IMR-90 (cell line): ENCODE results near the gene PRR16. TPM values are rescaled to one million over a fixed set of nuclear protein-coding genes. Genes with fewer than 3 reads are reported as not detected.

ENCODE experiments used
- ATAC-seq: fragments of 200-7000 bp; cut with Tn5 transposase; 2 replicates; pipeline ENCODE4 v1.9.1; 2020; ENCODE audit warnings: low read depth, mild to moderate bottlenecking, moderate library complexity
- BruUV-seq: library from RNA; stranded (reverse); fragments of 400-500 nt; replicated peaks from 2 replicates; lab custom pipeline; 2021; lab: Mats Ljungman, UMichigan
- CTCF ChIA-PET: fragments of 300-600 bp; formaldehyde crosslinking; extraction: SDS; loops from one replicate; lab custom pipeline; 2021; ENCODE audit warnings: antibody characterized with exemption; lab: Yijun Ruan, JAX
- POLR2A ChIA-PET: fragments of 300-600 bp; sonication (Branson Sonifier 250); formaldehyde crosslinking; loops from one replicate; lab custom pipeline; 2022; ENCODE audit warnings: antibody characterized with exemption; ENCODE audit not compliant: unreplicated experiment; lab: Charles Lee
- DNase-seq: peaks from one replicate; pipeline ENCODE4 v3.0.0; 2013
- H2AFZ ChIP-seq: replicated peaks from 2 replicates; pipeline ENCODE3; 2013; ENCODE audit warnings: low read length, mild to moderate bottlenecking; ENCODE audit not compliant: poor library complexity
- H2AK5ac ChIP-seq: 2 replicates; pipeline ENCODE4 v1.6.1; 2013; ENCODE audit warnings: low read depth, low read length, inconsistent platforms
- H2AK9ac ChIP-seq: replicated peaks from 2 replicates; pipeline ENCODE3; 2013; ENCODE audit warnings: mild to moderate bottlenecking, low read depth, low read length, moderate library complexity; ENCODE audit not compliant: poor library complexity
- H2BK120ac ChIP-seq: 2 replicates; pipeline ENCODE4 v1.6.1; 2013; ENCODE audit warnings: low read depth, low read length, inconsistent platforms
- H2BK15ac ChIP-seq: 3 replicates; pipeline ENCODE4 v1.6.1; 2013; ENCODE audit warnings: low read depth, low read length, inconsistent platforms
- H2BK20ac ChIP-seq: 2 replicates; pipeline ENCODE4 v1.6.1; 2013; ENCODE audit warnings: low read depth, mild to moderate bottlenecking, inconsistent platforms, low read length, moderate library complexity
- H2BK5ac ChIP-seq: 2 replicates; pipeline ENCODE4 v1.6.1; 2013; ENCODE audit warnings: mild to moderate bottlenecking, low read depth, low read length, inconsistent platforms; ENCODE audit not compliant: poor library complexity, severe bottlenecking
- H3K14ac ChIP-seq: replicated peaks from 2 replicates; pipeline ENCODE4 v1.6.1; 2013; ENCODE audit warnings: low read depth, low read length, inconsistent platforms
- H3K18ac ChIP-seq: 2 replicates; pipeline ENCODE4 v1.6.1; 2013; ENCODE audit warnings: low read depth, low read length, control low read depth
- H3K23ac ChIP-seq: 2 replicates; pipeline ENCODE4 v1.6.1; 2013; ENCODE audit warnings: low read depth, low read length, inconsistent platforms
- H3K27ac ChIP-seq: 2 replicates; pipeline ENCODE4 v1.5.1; 2013; ENCODE audit warnings: mild to moderate bottlenecking, control low read depth, low read length; ENCODE audit not compliant: insufficient read depth
- H3K27me3 ChIP-seq: 2 replicates; pipeline ENCODE4 v1.6.1; 2013; ENCODE audit warnings: low read length; ENCODE audit not compliant: control insufficient read depth, insufficient read depth
- H3K36me3 ChIP-seq: 2 replicates; pipeline ENCODE4 v1.6.1; 2013; ENCODE audit warnings: low read length, mixed read lengths; ENCODE audit not compliant: control insufficient read depth, insufficient read depth
- H3K4ac ChIP-seq: 2 replicates; pipeline ENCODE4 v1.6.1; 2013; ENCODE audit warnings: low read depth, low read length, inconsistent platforms
- H3K4me1 ChIP-seq: 2 replicates; pipeline ENCODE4 v1.6.1; 2013; ENCODE audit warnings: low read length, mixed read lengths; ENCODE audit not compliant: control insufficient read depth, insufficient read depth
- H3K4me2 ChIP-seq: 2 replicates; pipeline ENCODE4 v1.6.1; 2013; ENCODE audit warnings: low read depth, mild to moderate bottlenecking, control low read depth, low read length, moderate library complexity
- H3K4me3 ChIP-seq: 2 replicates; pipeline ENCODE4 v1.5.1; 2013; ENCODE audit warnings: low read depth, mild to moderate bottlenecking, control low read depth, low read length, moderate library complexity; ENCODE audit not compliant: insufficient read depth
- H3K56ac ChIP-seq: 2 replicates; pipeline ENCODE4 v1.6.1; 2013; ENCODE audit warnings: low read length, inconsistent platforms; ENCODE audit not compliant: insufficient read depth; ENCODE audit errors: extremely low read depth
- H3K79me1 ChIP-seq, 2 experiments: 2 replicates each; pipeline ENCODE4 v1.6.1; 2013; ENCODE audit warnings: low read length in 2 of 2, inconsistent platforms in 1 of 2, low read depth in 1 of 2
- H3K9ac ChIP-seq: 2 replicates; pipeline ENCODE4 v1.6.1; 2013; ENCODE audit warnings: low read depth, low read length, control low read depth
- H3K9me1 ChIP-seq: 2 replicates; pipeline ENCODE4 v1.6.1; 2013; ENCODE audit warnings: low read length, inconsistent platforms; ENCODE audit not compliant: insufficient read depth
- H3K9me3 ChIP-seq: 2 replicates; pipeline ENCODE4 v1.6.1; 2013; ENCODE audit warnings: low read length; ENCODE audit not compliant: control insufficient read depth, insufficient read depth
- H4K20me1 ChIP-seq: 2 replicates; pipeline ENCODE4 v1.6.1; 2013; ENCODE audit warnings: low read length, inconsistent platforms; ENCODE audit not compliant: insufficient read depth
- H4K5ac ChIP-seq: 2 replicates; pipeline ENCODE4 v1.6.1; 2013; ENCODE audit warnings: mild to moderate bottlenecking, low read depth, low read length, control low read depth
- H4K8ac ChIP-seq, 2 experiments: 2 replicates each; pipeline ENCODE4 v1.6.1; 2013; ENCODE audit warnings: low read depth in 2 of 2, low read length in 2 of 2, control low read depth in 1 of 2, inconsistent platforms in 1 of 2
- H4K91ac ChIP-seq: 2 replicates; pipeline ENCODE4 v1.6.1; 2013; ENCODE audit warnings: low read depth, low read length, inconsistent platforms; ENCODE audit not compliant: insufficient read depth
- BHLHE40 ChIP-seq: fragments of 150-350 bp; IDR thresholded peaks from 2 replicates; pipeline ENCODE4 v1.6.1; 2016; ENCODE audit warnings: mild to moderate bottlenecking, low read depth, low read length
- CEBPB ChIP-seq: IDR thresholded peaks from 2 replicates; pipeline ENCODE4 v1.6.1; 2012; ENCODE audit warnings: low read depth, low read length, improper control_type of control experiment
- CHD1 ChIP-seq: IDR thresholded peaks from 2 replicates; pipeline ENCODE4 v1.6.1; 2012; ENCODE audit warnings: low read depth, low read length, improper control_type of control experiment
- CTCF ChIP-seq: conservative IDR thresholded peaks from 2 replicates; pipeline ENCODE4 v1.5.1; 2012; ENCODE audit warnings: mild to moderate bottlenecking, low read depth, low read length, improper control_type of control experiment
- ELK1 ChIP-seq: fragments of 150-350 bp; IDR thresholded peaks from 2 replicates; pipeline ENCODE4 v1.6.1; 2016; ENCODE audit warnings: low read depth, mild to moderate bottlenecking, low read length, moderate library complexity, borderline replicate concordance
- MXI1 ChIP-seq: IDR thresholded peaks from 2 replicates; pipeline ENCODE4 v1.6.1; 2012; ENCODE audit warnings: low read depth, mild to moderate bottlenecking, low read length, moderate library complexity, borderline replicate concordance
- POLR2A ChIP-seq: IDR thresholded peaks from 2 replicates; pipeline ENCODE4 v1.6.1; 2012; ENCODE audit warnings: mild to moderate bottlenecking, low read depth, low read length
- RAD21 ChIP-seq: IDR thresholded peaks from 2 replicates; pipeline ENCODE4 v1.6.1; 2012; ENCODE audit warnings: low read length, improper control_type of control experiment
- RCOR1 ChIP-seq: IDR thresholded peaks from 2 replicates; pipeline ENCODE4 v1.6.1; 2012; ENCODE audit warnings: mild to moderate bottlenecking, low read length, improper control_type of control experiment; ENCODE audit not compliant: insufficient replicate concordance
- RFX5 ChIP-seq: IDR thresholded peaks from 2 replicates; pipeline ENCODE4 v1.8.0; 2012; ENCODE audit warnings: low read depth, mild to moderate bottlenecking, low read length, moderate library complexity
- USF2 ChIP-seq: fragments of 150-350 bp; IDR thresholded peaks from 2 replicates; pipeline ENCODE4 v1.6.1; 2017; ENCODE audit warnings: mild to moderate bottlenecking, antibody characterized with exemption, low read length, low read depth
- WGBS, 2 experiments: methylation state at CpG; one replicate each; pipeline versions ENCODE4 v1.1.5 to v1.1.7; 2013; ENCODE audit warnings: missing lambda C conversion rate in 2 of 2; ENCODE audit not compliant: insufficient read length in 1 of 2; ENCODE audit errors: extremely low coverage in 2 of 2; 5-methylcytosine and 5-hydroxymethylcytosine counted together
- dilution Hi-C: fragments of 300-500 bp; cut with HindIII; formaldehyde crosslinking; loops from one replicate; pipeline ENCODE4 v1.14.3; 2018; ENCODE audit warnings: low sequenced_read_pairs; ENCODE audit not compliant: unreplicated experiment
- in situ Hi-C: fragments of 300-500 bp; cut with MboI; formaldehyde crosslinking; loops from 3 replicates; pipeline ENCODE4 v1.14.3; 2019; ENCODE audit warnings: low sequenced_read_pairs, inconsistent platforms, mixed read lengths
- intact Hi-C: fragments of 100-400 bp; cut with micrococcal nuclease; formaldehyde crosslinking; loops from 2 replicates; pipeline ENCODE4 v1.10.0; 2022
- polyA plus RNA-seq, 3 experiments: library from polyadenylated mRNA; depleted of rRNA; stranded (reverse); fragments of >200 nt; gene quantifications; 2 replicates each; pipeline ENCODE4 v1.2.3, GENCODE V29; 2012; ENCODE audit warnings: low replicate concordance in 1 of 3
- total RNA-seq: library from RNA; depleted of rRNA; stranded (reverse); fragments of >200 nt; gene quantifications from 2 replicates; pipeline ENCODE4 v1.2.3, GENCODE V29; 2012

PRR16 gene
- total and polyA plus RNA-seq, 2 of the 4 experiments (the other 2 are of a cell fraction), result 9.9 to 45.2 TPM

GRCh38 chr5:120695368-120695880, 231.3 kb downstream of the PRR16 start:
- Histone ChIP-seq H2AK9ac (no peak overlapping the region), H3K4me3 (no peak overlapping the region), H3K27me3 (no peaks in the 10 kb centered on the region), H3K56ac (no peak overlapping the region), H4K20me1 (no peaks in the 10 kb centered on the region), H3K23ac (no peak overlapping the region), H3K9me1 (no peaks in the 10 kb centered on the region), H3K79me1 (0 out of 4 replicates have a peak, but pooled peaks cover 0 to 4% of the 10 kb centered on the region in 2 experiments), H3K4me2 (no peak overlapping the region), H2AK5ac (peak overlapping the region; percentile 58; the same call in 1 of the 2 replicates), H3K36me3 (no peaks in the 10 kb centered on the region), H2BK20ac (peak overlapping the region; percentile 53; the same call in 1 of the 2 replicates), H2AFZ (no peak overlapping the region), H2BK5ac (no peak overlapping the region), H3K4me1 (no peaks in the 10 kb centered on the region), H3K18ac (no peak overlapping the region), H3K9me3 (no peaks in the 10 kb centered on the region), H2BK15ac (no peak overlapping the region), H4K8ac (0 out of 4 replicates have a peak overlapping the region, but pooled peaks of 1 of the 2 experiments have one; percentile 28), H3K4ac (no peak overlapping the region), H2BK120ac (peak overlapping the region; percentile 68; the same call in 1 of the 2 replicates), H4K91ac (peak overlapping the region; percentile 63; the same call in 1 of the 2 replicates), H4K5ac (no peak overlapping the region), H3K14ac (no peak overlapping the region), H3K9ac (no peak overlapping the region), H3K27ac (no peak overlapping the region)
- in situ Hi-C loops (no loop called here), intact Hi-C loops (no loop called here), dilution Hi-C loops (no loop called here)
- TF ChIP-seq RAD21, result no peak
- no peak for TF ChIP-seq CTCF
- TF ChIP-seq BHLHE40, result no peak
- TF ChIP-seq USF2, result no peak
- TF ChIP-seq CHD1, result no peak
- no peak for TF ChIP-seq CEBPB
- TF ChIP-seq RCOR1, result no peak
- TF ChIP-seq MXI1, result no peak
- no peak for TF ChIP-seq POLR2A
- TF ChIP-seq ELK1, result no peak
- TF ChIP-seq RFX5, result no peak
- ATAC-seq (no peak), DNase-seq (no peak)
- ChIA-PET CTCF (no interaction called here), POLR2A (no interaction called here)
- WGBS, 2 experiments, result 100% methylated on average over 1 of the region's 4 CpGs; no CpG with 5 or more reads in 1 of the 2 experiments
- BruUV-seq, result no TSS peak
